Fibroblast of gingiva (primary cell): ENCODE data around the gene SPATS2.

ENCODE experiments used
- DNase-seq: peaks from one replicate; pipeline ENCODE4 v3.0.0-alpha.2; 2011; ENCODE audit warnings: low read depth

The SPATS2 gene

GRCh38 chr12:49556391-49557186 lies 189.3 kb downstream of the SPATS2 start:
- no peak for DNase-seq

GRCh38 chr12:49557187-49557916 lies 190.1 kb downstream of the SPATS2 start:
- no peak for DNase-seq

GRCh38 chr12:49557917-49558215 lies 190.6 kb downstream of the SPATS2 start:
- DNase-seq = no peak

GRCh38 chr12:49558526-49558925 lies 191.3 kb downstream of the SPATS2 start:
- DNase-seq = no peak

- no peak for DNase-seq
Measured at GRCh38 chr12:49559011-49559675, 191.9 kb downstream of the SPATS2 start.

GRCh38 chr12:49560695-49561094 lies 193.4 kb downstream of the SPATS2 start:
- DNase-seq = no peak

- no peak for DNase-seq
Measured at GRCh38 chr12:49562233-49562632, 195.0 kb downstream of the SPATS2 start.

GRCh38 chr12:49562831-49563230 lies 195.6 kb downstream of the SPATS2 start:
- no peak for DNase-seq

GRCh38 chr12:49563951-49564685 lies 196.9 kb downstream of the SPATS2 start:
- DNase-seq = no peak

- no peak for DNase-seq
Measured at GRCh38 chr12:49564686-49565405, 197.6 kb downstream of the SPATS2 start.

- no peak for DNase-seq
Measured at GRCh38 chr12:49565406-49566265, 198.4 kb downstream of the SPATS2 start.

- DNase-seq = no peak
Measured at GRCh38 chr12:49566361-49566760, 199.1 kb downstream of the SPATS2 start.

GRCh38 chr12:49567302-49567610 lies 200.0 kb downstream of the SPATS2 start:
- DNase-seq = no peak

GRCh38 chr12:49567611-49568441 lies 200.6 kb downstream of the SPATS2 start, which contains the start of gene MCRS1:
MCRS1 (minus strand) TSS chr12:49568142; CDS start chr12:49566731, 1,411 bp downstream.
- peak; percentile 89 for DNase-seq

- no peak for DNase-seq
Measured at GRCh38 chr12:49568442-49569162, 201.3 kb downstream of the SPATS2 start.
